Nephron progenitor cell (in vitro differentiated cells): ENCODE measurements around the gene SIRPA.

Experiments
- DNase-seq: peaks from one replicate; pipeline ENCODE4 v3.0.0; 2021
- H3K27ac Mint-ChIP-seq: 2 replicates; pipeline ENCODE4 v1.8.0; 2021; ENCODE audit warnings: mild to moderate bottlenecking, moderate library complexity, mixed read lengths
- H3K27me3 Mint-ChIP-seq: 2 replicates; pipeline ENCODE4 v1.8.0; 2021; ENCODE audit warnings: mild to moderate bottlenecking, low read depth, mixed read lengths; ENCODE audit not compliant: poor library complexity
- H3K36me3 Mint-ChIP-seq: 2 replicates; pipeline ENCODE4 v1.8.0; 2021; ENCODE audit warnings: low read depth, mixed read lengths
- H3K4me1 Mint-ChIP-seq: 2 replicates; pipeline ENCODE4 v1.8.0; 2021; ENCODE audit warnings: mixed read lengths
- H3K4me3 Mint-ChIP-seq: 2 replicates; pipeline ENCODE4 v1.8.0; 2021; ENCODE audit warnings: mild to moderate bottlenecking, moderate library complexity, mixed read lengths
- H3K9me3 Mint-ChIP-seq: 2 replicates; pipeline ENCODE4 v1.8.0; 2021; ENCODE audit warnings: mild to moderate bottlenecking, moderate library complexity, mixed read lengths
- CTCF ChIP-seq: fragments of 200-600 bp; sonication (generic); IDR thresholded peaks from 2 replicates; pipeline ENCODE4 v1.5.0; 2021; ENCODE audit warnings: antibody characterized with exemption

SIRPA gene

DNA sequence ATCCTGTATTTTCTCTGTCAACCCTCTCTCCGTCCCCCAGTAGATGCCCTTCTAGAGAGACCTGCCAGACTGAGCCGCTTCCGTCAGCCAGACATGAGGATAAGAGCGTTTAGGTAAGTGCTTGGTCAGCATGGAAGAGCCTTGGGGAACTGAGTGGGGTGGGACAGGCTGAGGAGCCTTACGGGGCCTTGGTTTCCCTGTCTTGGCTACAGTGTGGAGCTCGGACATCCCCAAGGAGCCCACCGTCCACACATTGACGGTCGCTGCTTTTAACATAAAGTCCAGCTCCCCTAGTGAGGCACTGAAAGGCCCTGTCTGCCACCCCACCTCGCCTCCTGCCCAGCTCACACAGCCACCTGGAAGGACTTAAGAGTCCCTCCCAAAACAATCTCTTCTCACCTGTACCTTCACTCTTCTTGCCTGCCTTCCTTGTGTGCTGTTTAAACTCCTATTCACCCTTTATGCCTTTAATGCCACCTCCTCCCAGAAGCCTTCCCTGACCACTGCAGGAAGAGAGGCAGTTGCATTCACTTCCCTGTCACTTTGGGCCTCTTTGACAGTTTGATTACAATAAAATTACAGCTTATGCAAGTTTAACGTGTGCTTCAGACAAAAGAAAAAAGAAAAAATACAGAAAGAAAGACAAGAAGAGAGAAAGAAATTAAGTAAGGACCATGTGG is 56.4 kb downstream of the SIRPA start:
- H3K4me3 Mint-ChIP-seq, result no peak overlapping the region
- no peak overlapping the region for H3K27ac Mint-ChIP-seq
- TF ChIP-seq CTCF, result no peak
- peaks cover 60% of the 10 kb centered on the region for H3K4me1 Mint-ChIP-seq
- DNase-seq, result no peak
- no peaks in the 10 kb centered on the region for H3K36me3 Mint-ChIP-seq
- H3K27me3 Mint-ChIP-seq, result peaks cover 13% of the 10 kb centered on the region
- H3K9me3 Mint-ChIP-seq, result no peaks in the 10 kb centered on the region

- Mint-ChIP-seq H3K27me3 (peaks cover 4% of the 10 kb centered on the region), H3K4me3 (no peak overlapping the region), H3K9me3 (no peaks in the 10 kb centered on the region), H3K36me3 (no peaks in the 10 kb centered on the region), H3K4me1 (peaks cover 47% of the 10 kb centered on the region), H3K27ac (no peak overlapping the region)
- DNase-seq, result no peak
- TF ChIP-seq CTCF, result no peak
Measured at GRCh38 chr20:1952737-1953530, 57.7 kb downstream of the SIRPA start.

DNA sequence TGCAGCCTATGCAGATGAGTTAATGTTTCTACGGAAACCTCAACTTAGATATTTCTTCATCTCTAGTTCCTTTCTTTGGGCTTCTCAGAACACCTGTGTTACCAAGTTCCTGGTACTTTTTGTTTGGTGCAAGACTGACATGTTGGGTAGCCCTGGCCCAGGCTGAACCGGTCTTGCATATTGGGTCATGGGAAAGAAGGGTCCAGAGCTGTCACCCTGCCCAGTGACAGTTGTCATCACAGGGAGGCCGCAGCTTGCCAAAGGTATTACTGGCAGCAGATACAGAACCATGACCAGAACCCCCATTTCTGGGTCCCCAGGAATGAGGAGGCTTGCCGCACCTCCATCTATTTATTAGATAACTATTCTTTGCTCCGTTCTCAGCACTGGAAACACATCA is 58.4 kb downstream of the SIRPA start:
- peaks cover 3% of the 10 kb centered on the region for H3K27me3 Mint-ChIP-seq
- H3K9me3 Mint-ChIP-seq, result no peaks in the 10 kb centered on the region
- no peak overlapping the region for H3K4me3 Mint-ChIP-seq
- H3K4me1 Mint-ChIP-seq, result peaks cover 40% of the 10 kb centered on the region
- no peak overlapping the region for H3K27ac Mint-ChIP-seq
- no peak for TF ChIP-seq CTCF
- no peaks in the 10 kb centered on the region for H3K36me3 Mint-ChIP-seq
- DNase-seq, result no peak

- Mint-ChIP-seq H3K27ac (peak overlapping the region; percentile 23), H3K4me3 (peak overlapping the region; percentile 25), H3K4me1 (peaks cover 24% of the 10 kb centered on the region), H3K27me3 (no peaks in the 10 kb centered on the region), H3K36me3 (no peaks in the 10 kb centered on the region), H3K9me3 (no peaks in the 10 kb centered on the region)
- no peak for TF ChIP-seq CTCF
- no peak for DNase-seq
Measured at GRCh38 chr20:1955217-1955616, 60.0 kb downstream of the SIRPA start.

DNA sequence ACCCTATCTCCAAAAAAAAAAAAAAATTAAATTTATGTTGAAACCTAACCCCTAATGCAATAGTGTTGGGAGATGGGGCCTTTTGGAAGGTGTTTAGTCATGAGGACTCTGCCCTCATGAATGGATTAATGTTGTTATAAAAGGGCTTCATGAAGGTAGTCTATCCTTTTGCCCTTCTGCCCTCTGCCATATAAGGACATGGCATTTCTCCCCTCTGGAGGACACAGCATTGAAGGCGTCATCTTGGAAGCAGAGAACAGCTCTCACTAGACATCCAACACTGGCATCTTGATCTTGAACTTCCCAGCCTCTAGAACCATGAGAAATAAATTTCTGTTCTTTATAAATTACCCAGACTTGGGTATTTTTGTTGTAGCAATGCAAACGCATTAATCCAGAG is 63.2 kb downstream of the SIRPA start:
- peaks cover 16% of the 10 kb centered on the region for H3K4me1 Mint-ChIP-seq
- H3K36me3 Mint-ChIP-seq, result no peaks in the 10 kb centered on the region
- no peak for DNase-seq
- no peak overlapping the region for H3K4me3 Mint-ChIP-seq
- H3K27ac Mint-ChIP-seq, result no peak overlapping the region
- no peaks in the 10 kb centered on the region for H3K9me3 Mint-ChIP-seq
- TF ChIP-seq CTCF, result no peak
- peaks cover 15% of the 10 kb centered on the region for H3K27me3 Mint-ChIP-seq
